ENCODE data around the gene TESK2.
A peak's percentile ranks its signal among the peaks of the same experiment; 100 is the strongest.
"Not testable (repeated sequence)": the region's sequence is repeated elsewhere in the genome, so short reads cannot be mapped to it uniquely, and the experiment has no call there.

The TESK2 gene

GRCh38 chr1:45379524-45379923, 111.4 kb downstream of the TESK2 start:
- DNase-seq (ENCODE audit: low read depth in 2 of 2): no peak

DNA sequence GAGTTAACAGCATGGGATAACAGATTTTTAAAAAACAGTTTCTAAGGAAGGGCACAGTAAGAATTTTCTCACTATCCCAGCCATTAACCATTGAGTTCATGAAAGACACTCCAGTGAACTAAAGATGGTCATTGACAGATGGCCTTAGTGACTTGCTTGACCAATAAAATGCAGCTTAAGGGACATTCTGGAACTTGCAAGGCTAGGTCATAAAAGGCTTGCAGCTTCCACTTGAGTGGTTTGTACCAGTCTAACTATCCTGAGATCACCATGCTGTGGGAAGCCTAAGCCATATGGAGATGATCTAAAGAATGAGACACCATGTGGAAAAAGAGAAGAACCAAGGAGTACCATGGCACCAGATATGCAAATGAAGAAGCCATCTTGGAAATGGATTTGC, 112.8 kb downstream of the TESK2 start:
- no peak for DNase-seq (ENCODE audit: low read depth in 2 of 2)

DNA sequence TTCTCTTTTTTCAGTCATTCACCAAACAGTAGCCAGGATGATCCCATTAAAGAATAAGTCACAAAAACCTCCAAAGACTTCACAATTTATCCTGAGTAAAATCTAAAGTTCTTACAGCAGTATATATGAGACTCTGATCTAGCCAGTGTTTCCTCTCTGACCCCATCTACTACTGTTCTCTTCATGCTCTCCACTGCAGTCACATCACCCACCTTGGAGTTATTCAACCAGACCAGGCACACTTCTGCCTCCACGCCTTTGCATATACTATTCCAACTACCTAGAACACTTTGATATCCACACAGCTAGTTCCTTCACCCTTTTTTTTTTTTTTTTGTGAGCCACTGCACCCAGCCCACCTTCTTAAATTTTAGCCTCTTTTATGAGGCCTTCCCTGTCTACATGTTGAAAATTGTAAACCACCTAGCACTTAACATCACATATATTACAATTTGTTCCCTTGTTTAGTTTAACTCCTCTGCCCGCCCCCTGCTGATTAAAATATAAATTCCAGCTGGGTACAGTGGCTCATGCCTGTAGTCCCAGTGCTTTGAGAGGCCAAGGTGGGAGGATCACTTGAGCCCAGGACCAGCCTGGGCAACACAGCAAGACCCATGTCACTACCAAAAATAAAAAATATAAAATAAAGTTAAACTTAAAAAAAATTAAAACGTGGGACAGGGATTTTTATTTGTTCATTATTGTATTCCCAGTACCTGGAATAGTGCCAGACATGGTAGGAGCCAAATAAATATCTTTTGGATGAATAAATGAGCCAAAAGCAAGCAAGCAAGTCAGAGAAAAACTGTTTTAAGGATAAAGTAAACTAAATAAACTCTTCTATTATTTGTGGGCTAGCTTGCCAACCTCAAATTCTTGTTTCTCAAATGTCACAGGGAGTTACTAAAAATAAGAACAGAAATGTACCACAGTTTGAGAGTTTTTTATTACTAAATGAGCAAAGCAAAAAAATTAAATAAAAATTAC, 115.6 kb downstream of the TESK2 start:
- DNase-seq (ENCODE audit: low read depth in 2 of 2): no peak

GRCh38 chr1:45373573-45373972, 117.4 kb downstream of the TESK2 start:
- no peak for DNase-seq (ENCODE audit: low read depth in 2 of 2)

- DNase-seq (ENCODE audit: low read depth in 2 of 2): no peak
Observed at GRCh38 chr1:45370575-45370974, 120.4 kb downstream of the TESK2 start.

DNA sequence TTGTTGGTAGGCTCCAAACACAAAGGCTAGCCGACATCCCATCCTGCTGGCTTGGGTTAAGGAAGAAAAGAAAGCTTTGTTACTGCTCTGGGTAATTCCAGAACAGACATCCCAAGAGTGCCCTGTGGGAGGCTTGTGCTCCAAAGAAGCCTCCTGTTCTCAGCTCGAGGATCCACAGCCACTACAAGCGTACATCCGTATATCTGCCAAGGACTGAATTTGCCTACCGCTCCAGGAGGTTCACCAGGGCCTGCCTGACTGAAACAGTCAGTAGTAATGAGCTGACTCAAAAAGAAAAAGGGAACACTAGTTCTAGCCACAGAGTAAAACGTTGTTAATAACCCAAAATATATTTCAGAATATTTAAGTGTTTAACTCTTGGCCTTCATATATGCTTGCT, 125.9 kb downstream of the TESK2 start:
- no peak for DNase-seq (ENCODE audit: low read depth in 2 of 2)

DNA sequence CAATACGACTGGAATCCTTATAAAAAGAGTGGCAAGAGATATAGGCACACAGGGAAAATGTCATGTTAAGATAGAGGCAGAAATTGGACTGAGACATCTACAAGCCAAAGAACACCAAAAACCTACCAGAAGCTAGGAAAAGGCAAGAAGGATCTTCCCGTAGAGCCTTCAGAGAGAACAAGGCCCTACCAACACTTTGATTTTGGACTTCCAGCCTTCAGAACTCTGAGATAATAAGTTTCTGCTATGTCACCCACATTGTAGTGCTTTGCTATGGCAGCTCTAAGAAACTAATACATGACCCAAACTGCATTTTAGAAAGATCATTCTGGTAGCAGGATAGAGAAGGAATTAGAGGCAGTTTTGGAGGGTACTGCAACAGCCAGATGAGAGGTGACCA, 126.7 kb downstream of the TESK2 start:
- no peak for DNase-seq (ENCODE audit: low read depth in 2 of 2)

DNA sequence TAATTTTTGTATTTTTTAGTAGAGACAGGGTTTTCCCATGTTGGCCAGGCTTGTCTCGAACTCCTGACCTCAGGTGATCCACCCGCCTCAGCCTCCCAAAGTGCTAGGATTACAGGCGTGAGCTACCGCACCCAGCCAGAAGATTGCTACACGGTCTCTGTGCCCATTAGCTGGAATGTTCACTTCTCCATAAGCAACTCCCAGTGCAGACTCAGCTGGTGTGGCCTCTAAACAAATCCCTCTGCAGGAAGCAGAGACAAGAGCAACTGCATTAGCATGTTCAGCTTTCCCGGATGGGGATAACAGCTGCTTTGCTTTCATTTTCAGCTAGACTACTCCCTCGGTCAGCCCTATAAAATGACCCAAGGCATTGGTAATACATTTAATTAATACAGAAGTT, 130.0 kb downstream of the TESK2 start:
- DNase-seq (ENCODE audit: low read depth in 2 of 2): not testable (repeated sequence)

GRCh38 chr1:45359882-45360513, 131.0 kb downstream of the TESK2 start:
- DNase-seq (ENCODE audit: low read depth in 2 of 2): peak in 1 of 2 donors; percentile 28

DNA sequence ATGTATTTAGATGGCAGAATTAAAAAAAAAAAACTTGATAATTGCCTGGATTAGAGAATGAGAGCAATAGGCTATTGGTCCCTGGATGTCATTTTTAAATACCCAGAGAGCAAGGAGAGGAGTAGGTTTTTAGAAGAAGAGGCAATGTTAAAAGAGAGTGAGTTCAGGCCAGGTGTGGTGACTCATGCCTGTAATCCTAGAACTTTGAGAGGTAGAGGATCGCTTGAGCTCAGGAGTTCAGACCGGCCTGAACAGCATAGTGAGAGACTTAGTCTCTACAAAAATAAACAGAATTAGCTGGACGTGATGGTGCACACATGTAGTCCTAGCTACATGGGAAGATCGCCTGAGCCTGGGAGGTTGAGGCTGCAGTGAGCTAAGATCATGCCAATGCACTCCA, 134.8 kb downstream of the TESK2 start:
- DNase-seq (ENCODE audit: low read depth in 2 of 2): no peak

- DNase-seq (ENCODE audit: low read depth in 2 of 2): no peak
Observed at GRCh38 chr1:45355683-45356082, 135.3 kb downstream of the TESK2 start.

- DNase-seq (ENCODE audit: low read depth in 2 of 2): no peak
Observed at GRCh38 chr1:45354838-45355237, 136.1 kb downstream of the TESK2 start.

- DNase-seq (ENCODE audit: low read depth in 2 of 2): no peak
Observed at GRCh38 chr1:45353685-45354084, 137.3 kb downstream of the TESK2 start.

DNA sequence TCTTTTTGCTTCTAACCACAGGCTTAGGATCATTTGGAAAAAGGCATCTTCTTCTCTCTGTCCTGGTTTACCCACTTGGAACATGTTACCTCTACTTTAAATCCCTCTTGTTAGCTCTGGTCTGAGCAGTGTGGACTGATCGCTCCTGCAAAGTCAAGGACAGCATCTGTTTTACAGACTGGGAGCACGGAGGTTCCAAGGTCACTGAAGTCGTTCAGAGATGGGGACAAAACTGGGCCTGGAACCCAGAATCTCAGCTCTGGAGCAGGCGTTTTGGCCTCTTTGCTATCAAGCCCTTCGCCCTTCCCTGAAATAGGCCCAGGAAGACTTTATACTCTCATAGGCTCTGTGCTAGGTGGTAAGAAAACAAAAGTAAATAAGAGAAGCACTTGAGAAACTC, 139.5 kb downstream of the TESK2 start:
- no peak for DNase-seq (ENCODE audit: low read depth in 2 of 2)

DNA sequence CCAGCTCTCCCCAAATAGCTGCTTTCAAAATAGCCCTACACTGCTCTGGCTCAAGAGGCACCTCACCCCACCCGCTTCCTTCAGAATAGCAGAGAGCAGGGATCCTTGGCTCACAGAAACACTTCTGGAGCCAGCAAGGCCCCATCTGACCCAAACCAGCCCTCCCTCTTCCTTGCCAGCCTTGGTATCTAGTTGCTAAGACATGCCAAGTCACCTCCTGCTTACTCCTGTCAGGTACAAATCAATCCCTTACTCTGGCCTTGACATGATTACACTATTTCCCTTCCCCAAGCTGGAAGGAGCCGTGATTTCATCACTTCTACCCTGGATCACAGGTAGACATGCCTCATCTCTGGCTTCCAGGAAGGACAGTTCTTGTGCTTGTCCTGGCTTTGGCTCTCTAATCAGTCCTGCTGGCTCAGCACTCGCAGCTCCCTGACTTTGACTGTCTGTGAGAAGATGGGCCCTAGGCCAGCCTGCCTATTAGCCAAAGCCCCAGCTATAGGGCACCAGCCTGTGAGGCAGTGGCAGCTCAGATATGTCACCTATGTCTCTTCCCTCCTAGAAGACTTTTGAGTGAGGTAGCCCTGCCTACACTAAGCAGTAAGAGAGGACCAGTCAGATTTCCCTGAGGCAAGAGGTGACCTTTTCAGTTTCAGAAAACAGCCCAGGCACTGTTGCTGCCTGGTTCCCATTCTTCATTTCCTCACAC, 141.8 kb downstream of the TESK2 start:
- no peak for DNase-seq (ENCODE audit: low read depth in 2 of 2)

DNA sequence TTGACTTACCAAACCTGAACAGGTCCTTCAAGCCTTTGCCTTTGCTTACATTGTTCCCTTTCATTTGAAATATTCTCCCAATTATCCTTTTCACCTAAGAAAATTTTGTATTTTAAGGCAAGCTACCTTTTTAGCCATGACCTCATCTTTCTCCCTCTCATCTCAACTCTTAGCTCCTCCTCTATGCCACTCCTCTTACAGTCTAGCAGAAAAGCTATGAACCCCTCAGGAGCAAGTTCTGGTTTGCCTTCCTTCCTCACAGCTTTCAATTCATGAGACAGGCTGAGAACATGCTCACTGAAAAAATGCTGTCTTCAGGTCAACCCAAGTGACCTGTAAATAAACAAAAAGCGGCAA, 142.4 kb downstream of the TESK2 start:
- DNase-seq (ENCODE audit: low read depth in 2 of 2): no peak

DNA sequence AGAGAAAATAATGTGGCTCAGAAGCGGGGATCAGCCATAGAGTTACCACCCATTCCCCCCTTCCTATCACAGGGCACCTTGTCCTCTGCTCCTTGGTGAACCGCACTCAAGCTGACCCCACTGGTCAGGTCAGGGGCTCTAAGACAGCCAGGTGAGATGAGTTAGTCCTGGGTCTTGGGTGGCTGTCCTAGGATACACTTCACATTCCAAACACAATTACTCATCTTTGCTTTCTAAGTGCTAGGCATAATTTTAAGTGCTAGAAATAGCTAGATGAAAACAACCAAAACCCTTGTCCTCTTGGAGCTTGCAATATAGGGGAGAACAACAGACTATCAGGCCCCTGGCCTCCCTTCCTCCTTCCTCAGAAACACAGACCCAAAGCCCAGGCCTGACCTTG, 142.9 kb downstream of the TESK2 start:
- no peak for DNase-seq (ENCODE audit: low read depth in 2 of 2)

- no peak for DNase-seq (ENCODE audit: low read depth in 2 of 2)
Observed at GRCh38 chr1:45346473-45346872, 144.5 kb downstream of the TESK2 start.

DNA sequence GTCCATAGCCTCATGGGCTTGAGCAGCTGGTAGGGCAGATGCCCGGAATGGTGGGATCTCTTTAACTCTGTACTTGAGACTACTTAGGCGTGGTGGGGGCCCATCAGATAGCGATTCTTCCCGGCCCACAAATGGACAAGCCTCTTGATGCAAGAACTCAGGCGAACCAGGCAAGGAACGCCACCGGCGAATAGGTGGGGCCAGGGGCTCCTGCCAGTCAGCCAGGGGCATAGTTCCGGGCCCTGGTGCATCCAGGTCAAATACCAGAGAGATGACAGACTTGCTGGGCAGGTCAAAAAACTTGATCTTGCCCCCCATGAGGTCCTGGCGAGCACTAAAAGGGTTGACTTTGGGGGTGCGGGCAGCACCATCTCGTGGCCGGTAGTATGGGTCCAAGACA, 145.9 kb downstream of the TESK2 start:
- no peak for DNase-seq (ENCODE audit: low read depth in 2 of 2)

GRCh38 chr1:45344499-45344898, 146.5 kb downstream of the TESK2 start:
- no peak for DNase-seq (ENCODE audit: low read depth in 2 of 2)

GRCh38 chr1:45340816-45341466, 150.0 kb downstream of the TESK2 start:
- no peak for DNase-seq (ENCODE audit: low read depth in 2 of 2)
